Activated CD4-positive, alpha-beta T cell treated with anti-CD3 and anti-CD28 coated beads, Interleukin-2, amount 50 U/mL, for 1 hour (primary cell): ENCODE data around the gene FYN.

Source experiments
- DNase-seq: peaks from one replicate; pipeline ENCODE4 v3.0.0-alpha.2; 2020

FYN gene

GRCh38 chr6:111743862-111744692, 129.2 kb downstream of the FYN start:
- no peak for DNase-seq

- no peak for DNase-seq
Observed at GRCh38 chr6:111743360-111743759, 129.9 kb downstream of the FYN start.

GRCh38 chr6:111741177-111741952, 131.9 kb downstream of the FYN start:
- no peak for DNase-seq

DNA sequence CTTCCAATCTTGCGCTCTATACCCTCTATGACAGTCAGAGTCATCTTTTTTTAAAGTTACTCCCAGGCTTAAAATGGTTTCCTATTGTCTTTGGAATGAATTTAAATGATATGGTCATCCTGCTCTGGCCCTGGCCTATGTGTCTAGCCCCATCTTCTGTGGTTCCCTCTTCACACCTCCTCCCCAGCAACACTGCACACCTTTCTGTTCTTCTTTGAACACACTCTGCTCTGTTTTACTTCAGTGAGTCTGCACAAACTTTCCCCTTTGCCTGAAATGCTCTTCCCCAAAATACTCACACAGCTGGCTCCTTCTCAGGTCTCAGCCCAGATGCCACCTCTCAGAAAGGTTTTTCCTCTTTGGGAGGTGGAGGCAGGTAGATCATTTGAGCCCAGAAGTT, 132.7 kb downstream of the FYN start:
- no peak for DNase-seq

DNA sequence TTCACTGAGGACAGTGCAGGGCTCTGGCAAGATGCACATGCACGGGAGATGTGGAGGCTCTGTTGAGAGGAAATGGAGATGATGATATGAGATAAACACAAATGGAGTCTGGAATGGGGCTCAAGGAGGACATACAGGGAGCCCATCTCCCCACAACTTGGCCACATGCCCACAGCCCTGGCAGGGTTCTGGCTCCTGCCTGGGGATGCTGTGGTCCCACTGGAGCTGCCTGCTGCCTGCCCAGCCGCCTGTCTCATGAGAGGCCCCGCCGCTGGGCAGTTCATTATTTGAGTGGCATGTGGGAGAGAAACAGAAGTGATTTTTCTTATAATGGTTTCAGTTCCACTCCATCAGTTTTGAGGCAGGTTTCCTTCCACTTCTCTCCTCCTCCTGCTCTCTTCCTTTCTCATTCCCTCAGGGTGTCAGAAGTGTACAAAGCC, 134.0 kb downstream of the FYN start:
- DNase-seq, result no peak

DNA sequence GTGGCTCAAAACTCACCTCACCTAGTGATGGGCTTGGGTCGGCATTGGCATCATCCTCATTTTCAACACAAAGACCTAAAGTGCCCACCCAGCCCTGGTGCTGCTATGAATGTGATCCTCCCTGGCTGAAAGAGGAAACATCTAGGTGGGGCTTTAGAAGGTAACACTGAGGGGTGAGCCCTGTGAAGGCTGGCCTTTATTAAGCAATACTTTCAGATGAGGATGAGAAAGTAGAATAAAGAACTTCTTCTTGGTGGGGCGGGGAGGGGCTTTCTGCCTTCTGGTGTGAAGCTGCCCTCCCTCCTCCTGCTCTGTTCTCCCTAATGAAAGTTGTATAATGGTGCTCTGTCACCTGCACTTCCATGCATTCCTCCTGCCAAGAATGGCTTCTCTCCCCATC, 134.6 kb downstream of the FYN start:
- DNase-seq, result no peak

DNA sequence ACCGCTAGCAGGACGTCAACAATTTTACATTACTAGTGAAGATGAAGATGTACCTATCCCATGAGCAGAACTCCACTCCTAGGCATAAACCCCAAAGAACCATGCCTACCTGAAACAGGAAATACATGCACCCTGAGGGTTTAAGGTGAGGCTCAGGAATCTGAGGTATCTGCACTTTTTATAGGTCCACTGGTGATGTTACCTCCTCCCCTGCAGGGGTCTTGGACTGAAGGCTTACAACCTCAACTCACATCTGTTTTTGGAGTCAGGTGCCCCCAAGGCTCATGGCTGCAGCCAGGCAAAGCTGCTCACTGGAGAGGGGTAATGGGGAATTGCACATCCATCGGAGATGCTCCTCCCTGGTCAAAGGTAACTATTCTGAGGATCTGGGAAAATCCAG, 135.1 kb downstream of the FYN start:
- DNase-seq, result no peak

- peak; percentile 37 for DNase-seq
Observed at GRCh38 chr6:111737065-111737521, 136.2 kb downstream of the FYN start.

DNA sequence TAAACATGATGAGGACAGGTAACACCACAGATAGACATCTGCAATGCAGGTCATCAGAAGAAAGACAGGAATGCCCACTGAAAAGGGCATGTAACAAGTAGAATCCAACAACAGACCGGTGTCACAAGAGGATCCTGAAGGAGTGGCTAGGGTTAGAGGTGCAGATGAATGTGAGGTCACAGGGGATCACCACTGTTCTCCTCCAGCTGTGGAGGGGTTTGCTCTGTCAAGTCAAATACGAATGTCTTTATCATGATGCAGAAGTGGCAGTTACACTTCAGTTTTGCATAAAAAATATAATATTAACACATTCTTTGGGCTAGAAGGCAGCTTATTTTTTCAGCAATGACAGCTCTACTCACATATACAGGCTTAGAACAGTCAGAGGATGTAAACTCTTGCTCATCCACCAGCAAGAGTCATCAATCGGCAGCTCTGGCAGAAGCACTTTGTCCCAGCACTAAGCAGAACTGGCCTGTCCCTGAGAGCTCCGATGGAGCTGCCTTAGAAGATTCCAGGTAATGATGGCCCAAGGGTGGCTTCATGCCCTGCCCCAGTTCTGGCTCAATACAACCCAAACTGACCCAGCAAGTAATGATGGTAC, 137.1 kb downstream of the FYN start:
- no peak for DNase-seq

DNA sequence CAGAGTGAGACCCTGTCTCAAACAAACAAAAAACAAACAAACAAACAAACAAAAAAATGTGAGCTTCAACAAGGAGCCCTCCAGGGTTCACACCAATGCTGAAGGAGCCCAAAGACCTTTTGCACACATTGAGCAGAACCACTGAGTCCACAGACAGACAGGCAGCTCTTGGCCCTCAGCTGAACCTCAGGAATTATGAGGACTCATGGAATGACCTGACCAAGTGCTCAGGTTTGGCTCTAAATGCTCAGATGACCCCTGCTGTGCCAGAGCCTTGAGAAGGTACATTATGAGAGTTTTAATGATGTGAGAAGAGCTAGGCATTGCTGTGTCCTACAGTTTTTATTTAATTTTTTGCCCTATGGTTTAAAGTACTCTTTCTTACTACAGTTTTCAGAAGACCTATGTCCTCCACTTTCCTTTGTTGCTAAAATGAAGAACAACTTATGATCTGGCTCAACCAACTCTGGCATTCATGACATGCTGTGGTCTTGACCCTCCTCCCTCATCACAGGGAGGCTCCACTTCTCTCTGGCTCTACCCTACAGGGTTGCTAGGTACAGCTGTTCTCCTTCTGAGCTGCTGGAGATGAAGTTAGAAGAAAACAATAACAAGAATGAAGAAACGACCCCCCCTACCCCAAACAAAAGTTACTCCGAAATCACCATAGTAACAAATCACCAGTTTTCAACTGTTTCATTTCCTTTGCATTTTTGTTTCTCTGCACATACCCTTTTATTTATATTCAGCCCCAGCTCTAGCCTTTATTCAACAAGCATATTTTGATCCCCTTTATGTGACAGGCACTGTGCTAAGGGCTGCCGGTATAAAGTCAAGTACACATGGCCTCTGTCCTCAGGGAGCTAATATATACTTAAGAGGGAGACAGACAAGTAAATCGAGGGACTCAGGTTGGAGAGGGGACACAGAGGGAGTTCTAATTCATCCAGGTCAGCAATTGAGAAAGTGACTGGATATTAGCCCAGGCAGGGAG, 138.9 kb downstream of the FYN start:
- no peak for DNase-seq

DNA sequence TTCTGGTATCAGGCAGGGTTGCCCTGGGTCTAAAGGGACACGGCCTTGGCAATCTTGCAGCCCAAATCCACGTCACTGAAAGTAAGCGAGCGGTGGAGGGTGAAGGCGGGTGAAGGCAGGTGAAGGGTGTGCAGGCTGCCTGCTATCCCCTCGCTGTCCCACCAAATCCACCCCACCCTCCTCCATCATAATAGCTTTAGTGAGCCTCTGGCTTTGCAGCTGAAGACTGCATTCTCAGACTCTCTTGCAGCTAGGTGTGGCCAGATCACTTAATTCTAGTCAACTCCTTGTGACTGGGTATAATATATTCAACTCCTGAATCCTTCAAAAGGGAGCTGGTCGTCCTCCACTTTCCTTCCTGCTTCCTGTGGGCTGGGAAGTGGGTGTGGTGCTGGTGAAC, 140.9 kb downstream of the FYN start:
- no peak for DNase-seq

DNA sequence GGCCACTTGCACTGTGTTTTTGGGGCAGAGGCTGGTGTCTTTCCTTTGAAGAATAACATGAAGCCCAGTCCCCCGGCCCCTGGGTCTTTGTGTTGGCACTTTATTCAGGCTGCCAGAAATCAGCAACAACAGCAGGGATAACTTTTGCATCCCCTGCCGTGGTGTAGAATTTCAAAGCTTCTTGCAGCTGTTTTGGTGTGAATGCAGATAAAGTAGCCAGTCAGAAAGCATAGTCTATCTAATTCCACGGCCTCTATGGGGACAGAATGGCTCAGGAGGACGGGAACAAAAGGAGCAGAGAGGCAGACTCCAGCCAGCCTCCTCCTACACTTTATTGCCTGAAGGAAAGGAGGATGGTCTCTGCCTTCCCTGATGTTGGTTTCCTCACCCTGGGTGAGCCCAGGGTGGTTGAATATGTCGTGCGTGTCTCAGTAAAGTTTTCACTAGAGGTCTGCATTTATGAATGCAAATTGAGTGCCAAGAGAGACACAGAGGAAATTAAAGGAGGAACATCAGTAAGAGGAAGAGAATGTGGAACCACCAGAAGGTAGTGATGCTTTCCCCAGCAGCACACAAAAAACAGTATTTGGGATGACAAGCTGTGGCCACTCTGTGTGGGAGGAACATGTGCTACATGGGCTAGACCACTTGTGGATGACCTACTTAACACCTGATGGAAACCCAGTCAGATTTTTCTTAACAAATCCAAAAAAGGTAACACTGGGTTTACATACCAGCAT, 141.6 kb downstream of the FYN start:
- no peak for DNase-seq

GRCh38 chr6:111730864-111731263, 142.4 kb downstream of the FYN start:
- no peak for DNase-seq

- no peak for DNase-seq
Observed at GRCh38 chr6:111727802-111728201, 145.4 kb downstream of the FYN start.

- no peak for DNase-seq
Observed at GRCh38 chr6:111727041-111727440, 146.2 kb downstream of the FYN start.

DNA sequence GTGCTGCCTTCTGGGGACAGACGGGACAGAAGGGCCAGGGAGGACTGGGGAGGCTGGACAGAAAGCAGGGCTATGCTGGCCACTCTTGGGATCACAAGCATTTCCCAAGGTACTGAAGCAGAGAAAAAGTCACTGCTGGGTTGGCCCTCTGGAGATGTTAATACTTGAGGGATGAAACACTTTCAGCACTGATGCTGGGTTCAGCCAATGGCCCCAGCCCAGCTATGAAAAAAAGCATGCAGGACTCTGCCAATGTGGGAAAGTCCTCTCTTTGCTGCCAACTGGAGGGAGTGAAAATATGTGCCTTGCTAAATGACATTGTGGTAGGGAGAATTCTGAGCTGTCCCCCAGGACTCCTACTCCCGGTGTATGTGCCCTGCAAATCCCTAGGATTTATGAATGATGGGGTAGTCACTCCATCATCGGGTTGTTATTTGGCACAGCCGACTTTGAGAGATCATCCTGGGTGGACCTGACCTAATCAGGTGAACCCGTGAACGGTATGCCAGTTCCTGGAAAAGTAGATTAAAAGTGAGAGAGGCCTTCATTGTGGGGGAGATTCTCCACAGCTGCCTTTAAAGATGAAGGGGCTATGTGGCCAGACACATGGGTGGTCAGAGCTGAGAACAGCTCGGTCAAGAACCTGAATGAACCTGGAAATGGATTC, 147.7 kb downstream of the FYN start:
- no peak for DNase-seq

- no peak for DNase-seq
Observed at GRCh38 chr6:111724505-111724904, 148.7 kb downstream of the FYN start.

DNA sequence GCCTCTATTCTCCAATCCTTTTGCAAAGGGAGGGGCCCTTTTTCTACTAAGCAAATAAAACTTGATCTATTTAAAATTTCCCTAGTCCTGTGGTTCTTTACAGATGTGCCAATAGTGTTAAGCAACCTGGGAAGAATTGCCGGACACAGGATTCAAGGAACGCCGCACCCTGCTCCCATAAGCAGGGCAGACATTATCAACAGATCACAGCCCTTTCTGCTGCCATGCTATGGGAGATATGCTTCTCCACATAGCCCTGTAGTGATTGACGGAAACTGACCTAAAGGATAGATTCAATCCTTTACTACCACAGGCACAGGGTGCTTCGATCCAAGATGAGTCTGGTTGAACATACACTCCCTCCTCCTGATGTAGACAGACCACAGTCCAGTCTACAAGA, 149.2 kb downstream of the FYN start:
- no peak for DNase-seq

GRCh38 chr6:111723412-111723970, 149.8 kb downstream of the FYN start:
- no peak for DNase-seq

DNA sequence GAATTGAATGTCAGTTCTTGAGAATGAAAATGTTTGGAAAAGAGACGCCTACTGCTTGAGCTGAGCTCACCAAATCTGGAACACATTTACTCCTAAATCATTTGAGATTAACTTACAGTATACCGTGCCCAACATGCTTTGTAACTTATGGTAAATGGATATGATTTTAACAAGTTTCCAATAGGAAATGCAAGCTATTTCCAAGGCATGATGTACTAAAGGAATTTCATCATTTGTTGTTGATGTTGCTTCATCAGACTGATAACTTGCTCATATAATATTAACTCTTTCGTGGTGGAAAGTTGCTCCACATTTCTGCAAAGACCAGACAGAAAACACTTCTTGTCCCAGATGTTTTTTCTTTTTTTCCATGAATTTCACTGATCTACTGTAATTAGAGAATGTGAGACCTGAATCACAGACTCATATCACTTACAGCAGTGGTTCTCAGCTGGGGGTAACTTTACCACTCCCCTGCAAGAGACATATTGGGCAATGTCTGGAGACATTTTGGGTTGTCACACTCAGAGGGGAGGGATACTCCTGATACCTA, 151.0 kb downstream of the FYN start:
- DNase-seq, result no peak
